Measurements from ENCODE around the gene MPO.

DNA sequence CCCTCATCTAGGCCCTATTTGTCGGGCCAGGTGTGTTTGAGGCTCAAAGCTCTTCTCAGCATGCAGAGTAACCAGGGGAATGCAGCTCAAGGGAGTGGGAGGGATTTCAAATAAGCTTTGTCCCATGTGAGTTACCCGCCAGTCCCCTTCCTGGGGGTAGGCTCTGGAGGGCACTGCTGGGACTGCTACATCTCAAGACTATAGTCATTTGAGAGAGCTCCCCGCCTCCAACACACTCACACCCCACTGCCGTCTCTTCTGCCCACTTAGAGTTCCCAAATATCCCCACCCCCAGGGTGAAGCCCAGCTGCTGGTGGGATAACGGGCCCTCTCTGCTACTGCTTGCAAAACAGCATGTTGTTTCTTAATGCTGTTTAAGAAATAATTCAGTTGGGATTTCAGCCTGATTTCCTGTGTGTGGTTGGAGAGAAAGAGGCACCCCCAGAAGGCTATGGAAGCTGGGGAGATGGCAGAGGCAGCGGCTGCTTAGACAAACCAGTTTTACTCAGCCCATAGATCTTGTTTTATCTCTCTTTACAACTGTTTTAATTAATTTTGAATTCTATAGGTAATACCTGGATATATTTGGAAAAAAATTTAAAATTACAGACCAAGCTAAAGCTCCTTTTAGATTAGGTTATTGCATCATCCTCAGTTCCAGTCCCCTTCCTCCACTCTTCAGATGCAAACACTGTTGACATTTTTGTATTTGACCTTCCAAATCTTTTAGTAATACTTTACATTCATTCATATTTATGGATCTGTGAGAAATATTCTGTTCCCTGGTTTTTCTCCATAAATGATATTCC lies 4.1 kb upstream of the MPO start:
- TF ChIP-seq, protein P1, sequence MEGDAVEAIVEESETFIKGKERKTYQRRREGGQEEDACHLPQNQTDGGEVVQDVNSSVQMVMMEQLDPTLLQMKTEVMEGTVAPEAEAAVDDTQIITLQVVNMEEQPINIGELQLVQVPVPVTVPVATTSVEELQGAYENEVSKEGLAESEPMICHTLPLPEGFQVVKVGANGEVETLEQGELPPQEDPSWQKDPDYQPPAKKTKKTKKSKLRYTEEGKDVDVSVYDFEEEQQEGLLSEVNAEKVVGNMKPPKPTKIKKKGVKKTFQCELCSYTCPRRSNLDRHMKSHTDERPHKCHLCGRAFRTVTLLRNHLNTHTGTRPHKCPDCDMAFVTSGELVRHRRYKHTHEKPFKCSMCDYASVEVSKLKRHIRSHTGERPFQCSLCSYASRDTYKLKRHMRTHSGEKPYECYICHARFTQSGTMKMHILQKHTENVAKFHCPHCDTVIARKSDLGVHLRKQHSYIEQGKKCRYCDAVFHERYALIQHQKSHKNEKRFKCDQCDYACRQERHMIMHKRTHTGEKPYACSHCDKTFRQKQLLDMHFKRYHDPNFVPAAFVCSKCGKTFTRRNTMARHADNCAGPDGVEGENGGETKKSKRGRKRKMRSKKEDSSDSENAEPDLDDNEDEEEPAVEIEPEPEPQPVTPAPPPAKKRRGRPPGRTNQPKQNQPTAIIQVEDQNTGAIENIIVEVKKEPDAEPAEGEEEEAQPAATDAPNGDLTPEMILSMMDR (IDR thresholded peaks at IDR 0.05), result no peak
- TF ChIP-seq POLR2A (IDR thresholded peaks at IDR 0.05), result no peak
